GM19035 (cell line): ENCODE results near the gene OR52E2.
"Not testable (repeated sequence)": the region's sequence is repeated elsewhere in the genome, so short reads cannot be mapped to it uniquely, and the experiment has no call there.

Experiments
- ATAC-seq: cut with Tn5 transposase; IDR thresholded peaks from one replicate; pipeline ENCODE4 v1.9.1; 2021; ENCODE audit not compliant: unreplicated experiment

The OR52E2 gene

DNA sequence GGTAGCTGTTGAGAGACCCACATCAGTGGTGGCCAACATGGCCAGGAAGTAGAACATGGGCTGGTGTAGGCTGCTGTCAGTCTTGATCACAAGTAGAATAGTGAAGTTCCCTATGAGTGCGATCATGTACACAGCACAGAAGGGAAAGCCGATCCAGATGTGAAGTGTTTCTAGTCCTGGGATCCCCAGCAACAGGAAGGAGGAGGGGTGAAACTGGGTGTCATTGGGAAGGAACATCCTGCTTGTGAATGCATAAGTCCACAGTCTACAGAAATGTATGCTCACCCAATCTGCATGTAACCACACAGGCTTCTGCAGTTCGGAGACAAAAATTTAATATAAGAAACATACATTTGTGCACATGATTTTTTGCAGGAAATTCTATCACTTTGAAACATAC lies at the start of gene OR52E2:
Gene OR52E2, minus strand, starts transcription at position 237 of the 400 bp plus-strand sequence. Its CDS starts 0 bp downstream, at position 237.
- ATAC-seq: no peak

DNA sequence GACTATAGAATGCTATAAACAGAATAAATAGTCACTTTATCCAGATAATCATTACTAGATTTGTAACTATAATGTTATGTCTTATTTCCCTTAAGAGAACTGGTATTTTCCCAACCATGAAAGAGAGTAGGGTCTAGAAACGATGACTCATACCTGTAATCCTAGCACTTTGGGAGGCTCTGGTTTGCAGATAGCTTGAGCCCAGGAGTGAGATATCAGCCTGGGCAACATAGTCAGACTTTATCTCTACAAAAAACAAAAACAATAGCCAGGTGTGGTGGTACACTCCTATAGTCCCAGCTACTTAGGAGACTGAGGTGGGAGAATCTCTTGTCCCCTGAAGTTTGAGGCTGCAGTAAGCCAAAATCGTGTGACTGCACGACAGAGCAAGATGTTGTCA lies 47.9 kb upstream of the OR52E2 start:
- no peak for ATAC-seq

- no peak for ATAC-seq
Observed at GRCh38 chr11:5103066-5103465, 43.6 kb upstream of the OR52E2 start.

DNA sequence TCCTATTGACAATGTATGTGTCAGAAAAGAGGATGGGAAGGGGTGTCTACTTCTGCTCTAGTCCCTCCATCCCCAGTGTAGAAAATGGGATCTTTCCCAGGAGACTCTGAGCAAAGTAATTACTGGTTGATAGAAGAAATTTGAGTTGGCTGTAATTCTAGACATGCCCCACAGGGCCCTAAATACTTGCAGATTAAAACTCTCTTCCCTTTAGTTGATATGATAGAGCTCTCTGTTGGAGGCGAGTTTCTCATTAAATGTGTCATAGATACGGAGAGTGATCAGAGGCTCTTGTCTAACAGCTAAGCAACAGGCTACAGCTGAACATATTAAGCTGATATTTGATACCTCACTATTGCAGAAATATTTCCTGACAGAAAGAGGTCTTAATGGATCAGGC lies 42.8 kb upstream of the OR52E2 start:
- ATAC-seq: no peak

GRCh38 chr11:5096011-5096410 lies 36.6 kb upstream of the OR52E2 start:
- no peak for ATAC-seq

DNA sequence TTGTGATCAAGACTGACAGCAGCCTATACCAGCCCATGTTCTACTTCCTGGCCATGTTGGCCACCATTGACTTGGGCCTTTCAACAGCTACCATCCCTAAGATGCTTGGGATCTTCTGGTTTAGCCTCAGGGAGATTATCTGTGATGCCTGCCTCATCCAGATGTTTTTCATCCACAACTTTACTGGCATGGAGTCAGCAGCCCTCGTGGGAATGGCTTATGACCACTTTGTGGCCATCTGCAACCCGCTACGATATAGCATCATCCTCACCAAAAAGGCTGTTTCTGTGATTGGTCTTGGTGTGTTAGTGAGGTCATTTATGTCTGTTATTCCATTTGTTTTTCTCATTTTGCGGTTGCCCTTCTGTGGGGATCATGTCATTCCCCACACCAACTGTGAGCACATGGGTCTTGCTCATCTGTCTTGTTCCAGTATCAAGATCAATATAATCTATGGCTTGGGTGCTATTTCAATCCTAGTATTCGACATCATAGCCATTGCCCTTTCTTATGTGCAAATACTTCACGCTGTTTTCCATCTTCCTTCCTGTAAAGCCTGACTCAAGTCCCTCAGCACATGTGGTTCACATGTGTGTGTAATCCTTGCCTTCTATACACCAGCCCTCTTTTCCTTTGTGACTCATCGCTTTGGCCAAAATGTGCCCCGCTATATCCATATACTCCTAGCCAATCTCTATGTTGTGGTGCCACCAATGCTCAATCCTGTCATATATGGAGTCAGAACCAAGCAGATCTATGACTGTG lies 33.6 kb upstream of the OR52E2 start:
- ATAC-seq: no peak

DNA sequence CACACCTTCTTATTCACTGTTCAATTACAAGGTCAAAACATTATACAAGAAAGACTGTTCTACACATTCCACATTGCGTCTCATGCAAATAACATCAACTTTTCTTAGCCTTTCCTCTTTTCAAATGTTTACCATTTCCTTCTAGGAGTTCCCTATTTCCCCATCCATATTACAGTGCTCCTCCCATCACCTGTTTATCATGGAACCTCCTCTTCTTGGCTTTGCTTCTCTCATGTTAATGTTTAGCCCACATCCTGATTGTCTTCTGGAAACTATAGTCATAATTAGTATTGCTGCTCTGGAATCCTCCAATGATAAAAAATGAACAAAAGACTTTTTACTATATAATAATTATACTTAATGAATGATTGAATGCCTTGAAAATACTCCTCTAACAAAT lies 31.2 kb upstream of the OR52E2 start:
- ATAC-seq: no peak

DNA sequence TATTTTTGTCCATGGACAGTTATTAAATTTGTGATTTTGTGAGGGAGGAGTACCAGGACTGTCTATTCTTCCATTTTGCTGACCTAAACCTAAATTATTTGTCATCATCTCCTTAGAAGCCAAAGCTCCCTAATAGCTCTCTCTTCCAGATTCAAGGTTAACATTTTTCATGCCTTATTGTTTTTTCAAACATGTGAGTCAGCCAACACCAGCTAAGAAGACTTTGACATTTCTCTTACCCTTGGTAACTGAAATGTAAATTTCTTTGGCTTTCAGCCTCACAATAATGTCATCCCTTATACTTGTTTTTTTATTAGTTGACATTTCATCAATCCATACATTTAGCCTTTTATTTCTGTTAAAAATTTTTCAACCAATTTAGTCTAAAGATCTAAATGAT lies 29.1 kb upstream of the OR52E2 start:
- ATAC-seq: no peak

DNA sequence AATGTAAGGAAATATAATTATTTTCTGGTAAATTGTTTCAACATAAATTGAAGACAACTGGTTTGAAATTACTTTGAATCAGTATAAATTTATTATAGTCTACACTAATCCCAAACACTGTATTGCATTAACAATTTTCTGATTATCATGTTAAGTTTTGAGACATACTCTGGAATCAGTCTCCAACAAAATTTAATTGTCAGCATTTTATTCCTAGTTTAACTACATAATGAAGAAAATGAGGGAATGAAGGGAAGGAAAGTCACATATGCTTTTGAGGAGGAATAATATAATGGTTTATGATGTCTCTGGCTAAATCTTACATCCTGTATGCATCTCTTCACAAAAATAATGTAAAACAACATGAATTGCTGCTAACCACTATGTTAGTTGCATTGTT lies 24.2 kb upstream of the OR52E2 start:
- ATAC-seq: no peak

- ATAC-seq: no peak
Observed at GRCh38 chr11:5081405-5081804, 22.0 kb upstream of the OR52E2 start.

GRCh38 chr11:5071799-5072198 lies 12.4 kb upstream of the OR52E2 start:
- no peak for ATAC-seq

DNA sequence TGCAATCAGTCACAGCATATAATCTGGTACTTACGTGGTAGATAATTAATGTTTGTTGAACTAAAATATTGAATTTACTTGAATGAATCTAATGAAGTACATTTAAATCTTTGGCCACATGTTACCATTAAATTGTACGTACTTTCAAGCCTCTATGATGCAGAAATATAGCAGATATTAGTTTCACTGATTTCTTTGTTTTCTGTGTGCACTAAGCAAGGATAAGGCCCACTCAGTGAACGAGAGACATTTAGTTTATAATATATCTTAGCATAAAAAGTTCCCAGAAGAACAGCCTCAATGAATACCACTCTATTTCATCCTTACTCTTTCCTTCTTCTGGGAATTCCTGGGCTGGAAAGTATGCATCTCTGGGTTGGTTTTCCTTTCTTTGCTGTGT lies 9.8 kb upstream of the OR52E2 start, which contains the start of gene OR52E1:
Gene OR52E1, plus strand, starts transcription at position 301 of the 400 bp plus-strand sequence.
- no peak for ATAC-seq

GRCh38 chr11:5065027-5065426 lies 5.6 kb upstream of the OR52E2 start:
- ATAC-seq: no peak

DNA sequence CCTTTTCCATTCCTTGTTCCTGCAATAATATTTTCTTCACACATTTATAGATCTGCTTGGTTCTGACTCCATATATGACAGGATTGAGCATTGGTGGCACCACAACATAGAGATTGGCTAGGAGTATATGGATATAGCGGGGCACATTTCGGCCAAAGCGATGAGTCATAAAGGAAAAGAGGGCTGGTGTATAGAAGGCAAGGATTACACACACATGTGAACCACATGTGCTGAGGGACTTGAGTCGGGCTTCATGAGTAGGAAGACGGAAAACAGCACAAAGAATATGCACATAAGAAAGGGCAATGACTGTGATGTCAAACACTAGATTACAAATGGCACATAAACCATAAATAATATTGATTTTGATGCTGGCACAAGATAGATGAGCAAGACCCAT lies 748 bp downstream of the OR52E2 start:
- ATAC-seq: not testable (repeated sequence)

GRCh38 chr11:5046754-5047330 lies 12.6 kb downstream of the OR52E2 start:
- no peak for ATAC-seq

- ATAC-seq: no peak
Observed at GRCh38 chr11:5046226-5046625, 13.2 kb downstream of the OR52E2 start, which contains the start of gene OR52J3. TSS of gene OR52J3 (plus strand) at chr11:5046526. CDS start at chr11:5046526, 0 bp downstream.

GRCh38 chr11:5043380-5043779 lies 16.0 kb downstream of the OR52E2 start:
- ATAC-seq: no peak

GRCh38 chr11:5042091-5042490 lies 17.3 kb downstream of the OR52E2 start:
- no peak for ATAC-seq

GRCh38 chr11:5040876-5041275 lies 18.6 kb downstream of the OR52E2 start:
- no peak for ATAC-seq

DNA sequence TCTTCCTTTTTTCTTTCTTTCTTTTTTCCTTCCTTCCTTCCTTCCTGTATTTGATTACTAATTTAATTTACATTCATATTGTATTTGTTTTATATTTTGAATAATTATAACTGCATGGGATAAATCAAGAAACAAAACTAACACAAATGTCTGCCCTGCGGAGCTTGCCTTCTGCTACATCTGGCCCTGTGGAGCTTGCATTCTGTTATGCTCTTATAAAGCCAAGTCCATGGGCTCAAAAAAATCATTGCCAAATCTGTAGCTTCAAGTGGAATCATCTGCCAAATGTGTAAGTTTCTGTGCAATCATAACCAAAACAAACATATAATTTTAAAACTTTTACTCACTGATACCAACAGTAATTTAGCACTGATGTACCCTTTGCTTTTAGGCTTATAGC lies 21.1 kb downstream of the OR52E2 start:
- ATAC-seq: no peak

- ATAC-seq: no peak
Observed at GRCh38 chr11:5037926-5038325, 21.5 kb downstream of the OR52E2 start.

DNA sequence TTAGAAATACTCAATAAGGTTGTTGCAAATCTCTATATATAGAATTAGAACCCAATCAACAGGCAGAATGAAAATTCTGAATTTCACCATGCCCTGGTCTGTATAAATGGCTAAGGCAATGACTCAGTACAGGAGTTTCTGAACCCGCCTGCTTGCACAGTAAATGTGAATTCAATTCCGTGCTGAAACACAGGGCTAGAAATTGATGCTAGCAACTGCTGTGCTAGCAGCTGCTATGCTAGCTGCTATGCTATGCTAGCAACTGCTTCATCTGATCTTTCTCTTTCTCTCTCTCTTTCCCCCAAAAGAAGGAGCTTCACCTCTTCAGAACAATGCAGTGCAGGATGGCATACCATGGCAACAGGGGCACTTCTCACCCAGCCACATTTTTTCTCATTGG lies 22.8 kb downstream of the OR52E2 start:
- ATAC-seq: no peak

DNA sequence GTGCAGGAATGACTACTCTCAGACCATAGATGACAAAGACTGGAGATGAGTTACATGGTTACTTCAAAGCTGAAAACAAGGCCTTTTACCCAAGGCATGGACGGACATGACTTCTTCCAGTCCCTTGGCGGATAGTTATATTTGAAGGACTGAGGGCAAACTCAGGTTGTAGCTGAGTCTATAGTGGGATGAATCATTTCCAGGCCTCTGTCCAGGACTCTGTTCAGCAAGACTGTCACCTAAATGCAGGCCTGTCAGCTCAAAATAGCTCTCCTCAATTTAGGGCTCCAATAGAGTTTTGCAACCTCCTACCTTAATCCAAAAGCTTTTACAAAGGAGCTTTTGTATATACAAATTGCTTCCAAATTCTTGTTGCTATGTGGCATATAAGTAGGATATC lies 37.4 kb downstream of the OR52E2 start:
- no peak for ATAC-seq
